Esophagus squamous epithelium (tissue), 4 donors: ENCODE measurements around the gene FBXO41.

Source experiments
- CTCF ChIP-seq, 6 experiments: fragments of 450-650 bp in 4 of 6; fragments of 200-600 bp in 2 of 6; sonication (generic) in 2 of 6; IDR thresholded peaks; one replicate each; pipeline ENCODE4 v1.5.1; 2016 to 2019; ENCODE audit warnings: antibody characterized with exemption in 6 of 6, mild to moderate bottlenecking in 4 of 6, moderate library complexity in 4 of 6
- POLR2A ChIP-seq, 4 donors: fragments of 450-650 bp; IDR thresholded peaks; one replicate each; pipeline ENCODE4 v1.6.1; 2017; ENCODE audit warnings: antibody characterized with exemption in 4 of 4, mild to moderate bottlenecking in 4 of 4, moderate library complexity in 3 of 4

GRCh38 chr2:73295751-73296400 lies 11.6 kb upstream of the FBXO41 start:
- TF ChIP-seq CTCF (IDR thresholded peaks at IDR 0.05) (no peak), POLR2A (IDR thresholded peaks at IDR 0.05) (no peak)
